SU-DHL-6 (cell line): ENCODE measurements around the gene SNTB2.

Experiments used
- H2AFZ ChIP-seq: fragments of 200-600 bp; sonication (generic); 2 replicates; pipeline ENCODE4 v1.6.1; 2014; ENCODE audit warnings: low read depth, mild to moderate bottlenecking, moderate library complexity, mixed read lengths, antibody characterized with exemption, low read length; ENCODE audit not compliant: severe bottlenecking
- H3F3A ChIP-seq: fragments of 200-600 bp; shearing (Covaris generic); 2 replicates; pipeline ENCODE4 v1.6.0; 2016; ENCODE audit warnings: antibody characterized with exemption, mild to moderate bottlenecking; ENCODE audit not compliant: insufficient read depth
- H3K27ac ChIP-seq: fragments of 200-600 bp; sonication (generic); 2 replicates; pipeline ENCODE4 v1.5.1; 2016; ENCODE audit warnings: low read depth, mild to moderate bottlenecking, low read length, moderate library complexity, mixed read lengths
- H3K27me3 ChIP-seq: fragments of 200-600 bp; sonication (generic), shearing (Covaris generic); 2 replicates; pipeline ENCODE4 v1.6.0; 2014; ENCODE audit warnings: mild to moderate bottlenecking, low read length
- H3K36me3 ChIP-seq: fragments of 200-600 bp; sonication (generic); 2 replicates; pipeline ENCODE4 v1.6.1; 2014; ENCODE audit warnings: mild to moderate bottlenecking, low read length, mixed read lengths
- H3K4me2 ChIP-seq: fragments of 300-600, 200-600 bp; shearing (Covaris generic), sonication (generic); 2 replicates; pipeline ENCODE4 v1.6.0; 2014; ENCODE audit warnings: low read length, low read depth, mild to moderate bottlenecking; ENCODE audit not compliant: poor library complexity, severe bottlenecking
- H3K4me3 ChIP-seq: fragments of 200-600 bp; sonication (generic); 2 replicates; pipeline ENCODE4 v1.5.1; 2014; ENCODE audit warnings: antibody characterized with exemption, low read length, mild to moderate bottlenecking, mixed read lengths; ENCODE audit not compliant: insufficient read depth, poor library complexity, severe bottlenecking
- H3K79me2 ChIP-seq: fragments of 200-600 bp; sonication (generic); 2 replicates; pipeline ENCODE4 v1.6.1; 2014; ENCODE audit warnings: mild to moderate bottlenecking, low read length, moderate library complexity; ENCODE audit not compliant: insufficient read depth
- H3K9ac ChIP-seq: fragments of 200-600 bp; sonication (generic); 2 replicates; pipeline ENCODE4 v1.7.0; 2014; ENCODE audit warnings: mild to moderate bottlenecking, low read length
- H3K9me2 ChIP-seq: fragments of 200-600 bp; sonication (generic); replicated peaks from 2 replicates; pipeline ENCODE4 v1.6.1; 2014; ENCODE audit warnings: low read length; ENCODE audit not compliant: insufficient read depth
- H3K9me3 ChIP-seq: fragments of 200-600 bp; sonication (generic); 2 replicates; pipeline ENCODE4 v1.6.1; 2014; ENCODE audit warnings: low read length, mixed read lengths; ENCODE audit not compliant: insufficient read depth
- H4K20me1 ChIP-seq: fragments of 200-600 bp; sonication (generic); 2 replicates; pipeline ENCODE4 v1.6.1; 2014; ENCODE audit warnings: low read depth, mild to moderate bottlenecking, antibody characterized with exemption, low read length, moderate library complexity, mixed read lengths
- CTCF ChIP-seq: fragments of 200-600 bp; sonication (generic); IDR thresholded peaks from one replicate; pipeline ENCODE4 v1.5.1; 2017; ENCODE audit warnings: antibody characterized with exemption, mild to moderate bottlenecking, low read length, moderate library complexity; ENCODE audit not compliant: insufficient read depth, poor library complexity, severe bottlenecking
- EZH2phosphoT487 ChIP-seq: fragments of 200-600 bp; sonication (generic), shearing (Covaris generic); conservative IDR thresholded peaks from 2 replicates; pipeline ENCODE4 v1.6.1; 2018; ENCODE audit warnings: mild to moderate bottlenecking, antibody characterized with exemption, low read length, moderate library complexity, mixed read lengths

SNTB2 gene

GRCh38 chr16:69326172-69326873, 139.4 kb downstream of the SNTB2 start:
- Histone ChIP-seq H2AFZ (no peak overlapping the region), H3K9ac (peak overlapping the region; percentile 87), H3K27me3 (no peaks in the 10 kb centered on the region), H3K9me2 (no peaks in the 10 kb centered on the region), H3K27ac (peak overlapping the region; percentile 68), H3F3A (peaks cover 9% of the 10 kb centered on the region), H4K20me1 (peaks cover 7% of the 10 kb centered on the region; the same call in 1 of the 2 replicates), H3K4me3 (peak overlapping the region; percentile 49), H3K4me2 (peak overlapping the region; percentile 88), H3K9me3 (no peaks in the 10 kb centered on the region), H3K79me2 (peaks cover 68% of the 10 kb centered on the region), H3K36me3 (peaks cover 3% of the 10 kb centered on the region; the same call in 1 of the 2 replicates)
- TF ChIP-seq CTCF, result no peak
- no peak for TF ChIP-seq EZH2phosphoT487

- peak overlapping the region; percentile 68 for H3K27ac ChIP-seq
- peaks cover 14% of the 10 kb centered on the region for H3F3A ChIP-seq
- H3K27me3 ChIP-seq, result no peaks in the 10 kb centered on the region
- peak overlapping the region; percentile 66 for H3K4me3 ChIP-seq
- peaks cover 3% of the 10 kb centered on the region; the same call in 1 of the 2 replicates for H3K36me3 ChIP-seq
- H3K79me2 ChIP-seq, result peaks cover 68% of the 10 kb centered on the region
- peak overlapping the region; percentile 87 for H3K9ac ChIP-seq
- H3K9me2 ChIP-seq, result no peaks in the 10 kb centered on the region
- H3K9me3 ChIP-seq, result no peaks in the 10 kb centered on the region
- TF ChIP-seq CTCF (no peak), EZH2phosphoT487 (no peak)
- H3K4me2 ChIP-seq, result peak overlapping the region; percentile 88
- H4K20me1 ChIP-seq, result peaks cover 7% of the 10 kb centered on the region; the same call in 1 of the 2 replicates
- no peak overlapping the region for H2AFZ ChIP-seq
These were observed 140.8 kb downstream of the SNTB2 start for GRCh38 chr16:69327585-69328310.

GRCh38 chr16:69328854-69329316, 141.9 kb downstream of the SNTB2 start:
- Histone ChIP-seq H4K20me1 (peaks cover 3% of the 10 kb centered on the region; the same call in 1 of the 2 replicates), H3K4me3 (peak overlapping the region; percentile 66), H3K9me2 (no peaks in the 10 kb centered on the region), H3F3A (peaks cover 14% of the 10 kb centered on the region), H3K27me3 (no peaks in the 10 kb centered on the region), H3K4me2 (peak overlapping the region; percentile 88), H3K27ac (peak overlapping the region; percentile 67), H3K9ac (peak overlapping the region; percentile 87), H3K79me2 (peaks cover 64% of the 10 kb centered on the region), H2AFZ (no peak overlapping the region), H3K9me3 (no peaks in the 10 kb centered on the region), H3K36me3 (peaks cover 3% of the 10 kb centered on the region)
- TF ChIP-seq CTCF (no peak), EZH2phosphoT487 (no peak)
